ENCODE results near the gene DVL1.

DNA sequence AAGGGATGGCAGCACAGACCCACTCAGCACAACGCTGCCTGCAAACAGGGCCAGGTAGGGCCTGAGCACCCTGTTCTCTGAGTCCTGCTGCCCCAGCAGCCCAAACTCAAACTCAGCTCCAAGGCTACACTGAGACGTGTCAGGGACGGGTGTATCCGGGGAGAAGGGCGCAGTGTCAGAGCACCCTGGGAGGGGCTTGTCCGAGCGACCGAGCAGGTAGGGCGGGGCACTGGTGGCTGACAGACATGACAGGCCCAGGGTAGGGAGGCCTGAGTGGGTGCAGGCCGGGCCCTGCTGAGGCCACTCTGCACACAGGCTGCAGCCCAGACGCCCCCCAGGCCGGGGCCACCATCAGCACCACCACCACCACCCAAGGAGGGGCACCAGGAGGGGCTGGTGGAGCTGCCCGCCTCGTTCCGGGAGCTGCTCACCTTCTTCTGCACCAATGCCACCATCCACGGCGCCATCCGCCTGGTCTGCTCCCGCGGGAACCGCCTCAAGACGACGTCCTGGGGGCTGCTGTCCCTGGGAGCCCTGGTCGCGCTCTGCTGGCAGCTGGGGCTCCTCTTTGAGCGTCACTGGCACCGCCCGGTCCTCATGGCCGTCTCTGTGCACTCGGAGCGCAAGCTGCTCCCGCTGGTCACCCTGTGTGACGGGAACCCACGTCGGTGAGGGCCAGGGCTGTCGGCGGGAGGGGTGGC lies 63.5 kb downstream of the DVL1 start:
- TF ChIP-seq, protein P1, sequence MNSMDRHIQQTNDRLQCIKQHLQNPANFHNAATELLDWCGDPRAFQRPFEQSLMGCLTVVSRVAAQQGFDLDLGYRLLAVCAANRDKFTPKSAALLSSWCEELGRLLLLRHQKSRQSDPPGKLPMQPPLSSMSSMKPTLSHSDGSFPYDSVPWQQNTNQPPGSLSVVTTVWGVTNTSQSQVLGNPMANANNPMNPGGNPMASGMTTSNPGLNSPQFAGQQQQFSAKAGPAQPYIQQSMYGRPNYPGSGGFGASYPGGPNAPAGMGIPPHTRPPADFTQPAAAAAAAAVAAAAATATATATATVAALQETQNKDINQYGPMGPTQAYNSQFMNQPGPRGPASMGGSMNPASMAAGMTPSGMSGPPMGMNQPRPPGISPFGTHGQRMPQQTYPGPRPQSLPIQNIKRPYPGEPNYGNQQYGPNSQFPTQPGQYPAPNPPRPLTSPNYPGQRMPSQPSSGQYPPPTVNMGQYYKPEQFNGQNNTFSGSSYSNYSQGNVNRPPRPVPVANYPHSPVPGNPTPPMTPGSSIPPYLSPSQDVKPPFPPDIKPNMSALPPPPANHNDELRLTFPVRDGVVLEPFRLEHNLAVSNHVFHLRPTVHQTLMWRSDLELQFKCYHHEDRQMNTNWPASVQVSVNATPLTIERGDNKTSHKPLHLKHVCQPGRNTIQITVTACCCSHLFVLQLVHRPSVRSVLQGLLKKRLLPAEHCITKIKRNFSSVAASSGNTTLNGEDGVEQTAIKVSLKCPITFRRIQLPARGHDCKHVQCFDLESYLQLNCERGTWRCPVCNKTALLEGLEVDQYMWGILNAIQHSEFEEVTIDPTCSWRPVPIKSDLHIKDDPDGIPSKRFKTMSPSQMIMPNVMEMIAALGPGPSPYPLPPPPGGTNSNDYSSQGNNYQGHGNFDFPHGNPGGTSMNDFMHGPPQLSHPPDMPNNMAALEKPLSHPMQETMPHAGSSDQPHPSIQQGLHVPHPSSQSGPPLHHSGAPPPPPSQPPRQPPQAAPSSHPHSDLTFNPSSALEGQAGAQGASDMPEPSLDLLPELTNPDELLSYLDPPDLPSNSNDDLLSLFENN (IDR thresholded peaks at IDR 0.05; ENCODE audit: low read depth in 2 of 2, low read length in 2 of 2): no peak
- TF ChIP-seq POLR2AphosphoS5 (IDR thresholded peaks at IDR 0.05; ENCODE audit: control insufficient read depth, insufficient read depth, low read depth, low read length) (no peak), MYBL2 (IDR thresholded peaks at IDR 0.05; ENCODE audit: low read depth) (no peak), MYBL2 (CRISPR knock-in tag; IDR thresholded peaks at IDR 0.05; ENCODE audit: borderline replicate concordance) (no peak), ZBTB7A (IDR thresholded peaks at IDR 0.05; ENCODE audit: borderline replicate concordance, control insufficient read depth, low read depth, low read length) (no peak), STAT5B (CRISPR knock-in tag; IDR thresholded peaks at IDR 0.05) (no peak), LEF1 (IDR thresholded peaks at IDR 0.05) (no peak), CHD2 (IDR thresholded peaks at IDR 0.05; ENCODE audit: low read depth, low read length) (no peak), KLF10 (CRISPR knock-in tag; IDR thresholded peaks at IDR 0.05) (no peak), TARDBP (IDR thresholded peaks at IDR 0.05) (no peak), JUND (IDR thresholded peaks at IDR 0.05; ENCODE audit: borderline replicate concordance, low read depth, low read length) (no peak), JUND (tag; IDR thresholded peaks at IDR 0.05; ENCODE audit: borderline replicate concordance, low read depth, low read length) (no peak), KAT8 (IDR thresholded peaks at IDR 0.05; ENCODE audit: low read depth) (no peak), NBN (IDR thresholded peaks at IDR 0.05; ENCODE audit: low read depth) (no peak), NFXL1 (CRISPR knock-in tag; IDR thresholded peaks at IDR 0.05) (no peak)
- TF ChIP-seq, protein P2, sequence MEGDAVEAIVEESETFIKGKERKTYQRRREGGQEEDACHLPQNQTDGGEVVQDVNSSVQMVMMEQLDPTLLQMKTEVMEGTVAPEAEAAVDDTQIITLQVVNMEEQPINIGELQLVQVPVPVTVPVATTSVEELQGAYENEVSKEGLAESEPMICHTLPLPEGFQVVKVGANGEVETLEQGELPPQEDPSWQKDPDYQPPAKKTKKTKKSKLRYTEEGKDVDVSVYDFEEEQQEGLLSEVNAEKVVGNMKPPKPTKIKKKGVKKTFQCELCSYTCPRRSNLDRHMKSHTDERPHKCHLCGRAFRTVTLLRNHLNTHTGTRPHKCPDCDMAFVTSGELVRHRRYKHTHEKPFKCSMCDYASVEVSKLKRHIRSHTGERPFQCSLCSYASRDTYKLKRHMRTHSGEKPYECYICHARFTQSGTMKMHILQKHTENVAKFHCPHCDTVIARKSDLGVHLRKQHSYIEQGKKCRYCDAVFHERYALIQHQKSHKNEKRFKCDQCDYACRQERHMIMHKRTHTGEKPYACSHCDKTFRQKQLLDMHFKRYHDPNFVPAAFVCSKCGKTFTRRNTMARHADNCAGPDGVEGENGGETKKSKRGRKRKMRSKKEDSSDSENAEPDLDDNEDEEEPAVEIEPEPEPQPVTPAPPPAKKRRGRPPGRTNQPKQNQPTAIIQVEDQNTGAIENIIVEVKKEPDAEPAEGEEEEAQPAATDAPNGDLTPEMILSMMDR (IDR thresholded peaks at IDR 0.05 in 2 of 3, conservative IDR thresholded peaks at IDR 0.05 in 1 of 3; ENCODE audit: insufficient read depth in 2 of 3, low read depth in 1 of 3, low read length in 3 of 3): no peak
